HG03565 (cell line): ENCODE results near the gene ADGRV1.
"Not testable (repeated sequence)": the region's sequence is repeated elsewhere in the genome, so short reads cannot be mapped to it uniquely, and the experiment has no call there.

Experiments used
- ATAC-seq: cut with Tn5 transposase; IDR thresholded peaks from one replicate; pipeline ENCODE4 v1.9.1; 2021; ENCODE audit warnings: mild to moderate bottlenecking, moderate library complexity; ENCODE audit not compliant: unreplicated experiment

ADGRV1 gene

DNA sequence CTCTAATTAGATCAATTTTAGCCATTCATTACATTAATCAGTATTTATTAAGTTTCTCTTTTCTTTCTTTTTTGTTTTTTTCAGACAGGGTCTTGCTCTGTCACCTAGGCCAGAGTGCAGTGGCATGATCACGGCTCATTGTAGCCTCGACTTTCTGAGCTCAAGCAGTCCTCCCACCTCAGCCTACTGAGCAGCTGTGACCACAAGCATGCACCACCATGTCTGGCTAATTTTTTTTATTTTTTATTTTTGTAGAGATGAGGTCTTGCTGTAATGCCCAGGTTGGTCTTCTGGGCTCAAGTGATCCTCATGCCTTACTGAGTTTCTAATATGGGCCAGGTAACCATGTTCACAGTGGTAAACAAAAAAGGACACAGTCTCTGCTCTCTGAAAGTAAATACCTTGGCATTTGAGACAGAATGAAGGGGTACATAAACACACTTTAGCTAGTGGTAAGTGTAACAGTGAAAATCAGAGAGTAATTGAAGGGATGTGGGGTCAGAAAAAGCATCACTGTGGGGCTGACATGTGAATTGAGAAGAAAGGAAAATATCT lies 336.3 kb downstream of the ADGRV1 start:
- no peak for ATAC-seq

- ATAC-seq = no peak
These were observed 339.0 kb downstream of the ADGRV1 start for GRCh38 chr5:90897618-90898017.

DNA sequence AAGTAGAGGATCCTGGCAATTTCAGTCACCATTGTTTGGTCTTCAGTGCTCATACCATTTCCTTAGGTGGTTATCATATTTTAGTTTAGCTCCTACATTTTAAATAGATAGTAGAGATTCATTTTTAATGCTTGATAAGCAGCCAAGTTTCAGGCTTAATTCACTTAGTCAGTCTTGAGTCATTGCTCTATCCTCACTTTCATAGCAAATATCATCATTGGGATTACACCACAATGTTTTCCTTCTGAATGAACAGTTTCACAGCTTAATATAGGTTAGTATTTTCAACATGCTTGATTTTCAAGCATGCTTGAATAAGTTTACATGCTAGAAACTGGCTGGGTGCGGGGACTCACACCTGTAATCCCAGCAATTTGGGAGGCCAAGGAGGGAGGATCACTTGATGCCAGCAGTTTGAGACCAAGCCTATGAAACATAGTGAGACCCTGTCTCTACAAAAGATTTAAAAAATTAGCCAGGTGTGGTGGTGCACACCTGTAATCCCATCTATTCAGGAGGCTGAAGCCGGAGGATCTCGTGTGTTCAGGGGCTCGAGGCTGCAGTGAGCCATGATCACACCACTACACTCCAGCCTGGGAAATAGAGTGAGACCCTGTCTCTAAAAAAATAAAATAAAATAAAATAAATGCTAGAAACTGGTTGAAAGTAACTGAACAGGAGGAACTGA lies 339.9 kb downstream of the ADGRV1 start:
- no peak for ATAC-seq

GRCh38 chr5:90899014-90899604 lies 340.5 kb downstream of the ADGRV1 start:
- ATAC-seq = no peak

DNA sequence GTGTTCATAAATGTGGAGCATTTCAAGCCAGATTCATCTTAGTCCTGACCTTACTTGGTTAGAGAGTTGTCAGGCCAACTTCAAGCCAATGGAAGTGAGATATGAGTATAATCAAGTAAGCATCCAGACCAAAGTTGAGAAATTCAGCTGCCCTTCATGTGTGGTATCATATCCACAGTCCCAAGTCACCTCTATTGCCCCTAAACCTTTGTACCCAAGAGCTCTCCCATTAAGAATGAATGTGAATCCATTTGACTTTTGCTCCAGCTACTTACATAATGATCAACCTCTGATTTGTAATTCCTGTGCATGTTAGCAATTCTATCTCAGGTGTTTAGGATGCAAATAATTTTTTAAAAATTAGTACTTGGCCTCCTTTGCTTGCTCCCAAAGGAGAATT lies 342.7 kb downstream of the ADGRV1 start:
- ATAC-seq = no peak

GRCh38 chr5:90902170-90902569 lies 343.6 kb downstream of the ADGRV1 start:
- no peak for ATAC-seq

DNA sequence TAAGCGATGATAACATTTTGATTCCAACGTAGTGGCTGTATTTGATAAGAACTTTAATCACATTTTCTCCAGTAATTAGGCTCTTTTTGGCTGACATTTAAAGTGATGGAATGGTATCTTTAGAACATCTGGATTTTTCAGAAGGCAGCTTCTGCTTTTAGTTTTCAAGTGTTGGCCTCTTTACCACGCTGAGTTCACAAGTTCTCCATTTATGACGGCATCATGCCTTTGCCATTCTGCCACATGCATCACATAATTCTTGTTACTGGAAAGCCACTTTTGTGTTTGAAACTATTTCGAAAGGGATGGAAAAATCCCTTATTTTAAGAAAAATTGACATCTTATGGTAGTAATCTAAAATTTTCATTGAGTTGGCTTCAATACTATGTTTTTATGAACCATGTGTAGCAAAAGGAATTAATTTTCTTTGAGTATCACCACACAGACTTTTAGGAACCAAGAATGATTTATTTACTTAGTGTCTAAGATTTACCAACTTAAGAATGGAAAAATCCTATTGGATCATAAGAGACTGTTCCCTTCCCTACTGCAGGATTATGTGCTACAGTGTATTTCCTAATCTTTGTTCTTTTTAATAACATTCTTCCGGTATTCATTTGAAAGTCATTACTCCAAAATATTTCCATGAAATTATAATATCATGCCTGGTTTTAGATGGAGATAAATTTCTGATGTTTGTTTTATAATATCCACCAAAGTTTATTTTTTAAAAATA lies 344.2 kb downstream of the ADGRV1 start:
- ATAC-seq = no peak

GRCh38 chr5:90909101-90909503 lies 350.5 kb downstream of the ADGRV1 start:
- no peak for ATAC-seq

- no peak for ATAC-seq
These were observed 351.3 kb downstream of the ADGRV1 start for GRCh38 chr5:90909940-90910339.

DNA sequence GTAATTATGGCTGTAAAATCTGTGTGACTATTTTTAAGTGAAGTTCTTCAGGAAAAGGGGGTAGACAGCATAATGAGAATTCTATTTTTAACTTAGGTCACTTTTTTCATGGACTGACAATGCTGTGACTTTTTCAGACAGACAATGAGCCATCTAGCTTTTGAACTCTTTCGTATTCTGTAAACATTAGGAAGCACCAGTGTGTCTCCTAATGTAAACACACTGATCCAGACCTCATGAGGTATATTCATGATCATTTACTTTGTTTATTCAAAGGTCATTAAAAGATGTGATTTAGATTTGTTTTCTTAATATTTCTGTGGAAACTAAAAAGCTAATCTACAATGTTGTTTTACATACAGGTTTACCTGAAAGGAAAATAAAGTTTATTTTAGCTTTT lies 352.6 kb downstream of the ADGRV1 start:
- no peak for ATAC-seq

DNA sequence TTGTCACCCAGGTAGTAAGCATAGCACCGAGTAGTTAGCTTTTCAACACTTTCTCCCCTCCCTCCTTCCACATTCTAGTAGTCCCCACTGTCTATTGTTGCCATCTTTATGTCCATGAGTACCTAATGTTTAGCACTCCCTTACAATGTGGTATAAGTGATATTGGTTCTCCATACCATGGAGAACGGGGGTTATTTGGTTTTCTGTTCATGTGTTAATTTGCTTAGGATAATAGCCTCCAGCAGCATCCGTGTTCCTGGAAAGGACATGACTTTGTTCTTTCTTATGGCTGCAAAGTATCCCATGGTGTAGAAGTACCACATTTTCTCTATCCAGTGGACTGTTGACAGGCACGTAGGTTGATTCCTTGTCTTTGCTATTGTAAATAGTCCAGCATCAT lies 353.9 kb downstream of the ADGRV1 start:
- no peak for ATAC-seq

DNA sequence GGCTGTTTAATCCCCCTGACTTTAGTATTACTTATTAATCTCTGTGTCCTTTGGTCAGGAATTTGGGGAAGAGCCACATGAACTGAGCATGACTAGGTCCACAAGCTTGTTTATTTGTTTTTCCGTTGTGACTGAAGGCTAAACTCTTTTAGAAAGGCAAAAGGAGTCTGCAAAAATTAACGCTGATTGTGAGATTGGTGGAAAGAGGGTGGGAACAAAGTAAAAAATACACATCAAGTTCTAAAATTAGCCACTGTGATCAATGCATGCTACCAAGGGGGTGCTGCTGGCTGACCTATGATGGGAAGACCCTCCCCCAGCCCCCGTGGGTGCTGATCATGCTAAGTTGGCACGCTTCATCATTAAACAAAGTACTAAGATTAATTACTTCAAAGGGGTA lies 356.8 kb downstream of the ADGRV1 start:
- ATAC-seq = no peak

DNA sequence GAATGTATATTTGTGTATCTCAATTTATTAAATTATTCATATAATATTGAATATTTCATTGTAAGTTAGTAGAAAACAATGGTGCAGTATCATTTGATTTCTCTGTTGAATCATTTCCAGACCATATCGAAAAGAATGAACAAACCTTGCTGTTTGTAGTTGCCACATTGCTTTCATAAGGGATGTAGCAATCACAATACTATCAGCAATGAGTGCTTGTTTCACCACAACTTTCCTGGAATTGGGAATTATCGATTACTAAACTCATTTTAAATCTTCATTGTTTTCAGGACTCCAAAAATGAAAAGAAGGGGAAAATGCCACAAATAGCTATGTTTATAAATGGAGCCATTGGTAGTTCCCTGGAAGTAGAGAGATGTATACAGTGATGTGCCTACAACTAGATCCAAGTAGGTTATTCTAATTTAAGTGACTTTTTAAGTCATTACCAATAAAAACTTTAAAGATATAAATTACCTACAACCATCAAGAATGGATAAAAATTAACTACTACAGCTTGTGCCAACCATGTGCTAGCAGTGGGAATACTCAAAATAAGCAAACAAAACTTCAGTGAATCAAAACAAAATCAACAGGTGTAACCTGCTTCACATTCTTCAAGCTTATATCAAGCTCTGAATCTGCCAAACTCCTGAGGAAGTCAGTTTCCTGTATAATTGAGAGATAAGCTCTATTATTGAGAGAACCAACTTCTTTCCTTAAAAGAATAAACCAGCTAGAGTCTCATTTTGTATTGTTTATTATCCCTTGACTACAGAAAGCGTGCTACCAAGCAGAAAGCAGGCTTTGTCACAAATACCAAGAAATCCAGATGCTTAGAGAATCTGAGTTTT lies 358.6 kb downstream of the ADGRV1 start:
- no peak for ATAC-seq

DNA sequence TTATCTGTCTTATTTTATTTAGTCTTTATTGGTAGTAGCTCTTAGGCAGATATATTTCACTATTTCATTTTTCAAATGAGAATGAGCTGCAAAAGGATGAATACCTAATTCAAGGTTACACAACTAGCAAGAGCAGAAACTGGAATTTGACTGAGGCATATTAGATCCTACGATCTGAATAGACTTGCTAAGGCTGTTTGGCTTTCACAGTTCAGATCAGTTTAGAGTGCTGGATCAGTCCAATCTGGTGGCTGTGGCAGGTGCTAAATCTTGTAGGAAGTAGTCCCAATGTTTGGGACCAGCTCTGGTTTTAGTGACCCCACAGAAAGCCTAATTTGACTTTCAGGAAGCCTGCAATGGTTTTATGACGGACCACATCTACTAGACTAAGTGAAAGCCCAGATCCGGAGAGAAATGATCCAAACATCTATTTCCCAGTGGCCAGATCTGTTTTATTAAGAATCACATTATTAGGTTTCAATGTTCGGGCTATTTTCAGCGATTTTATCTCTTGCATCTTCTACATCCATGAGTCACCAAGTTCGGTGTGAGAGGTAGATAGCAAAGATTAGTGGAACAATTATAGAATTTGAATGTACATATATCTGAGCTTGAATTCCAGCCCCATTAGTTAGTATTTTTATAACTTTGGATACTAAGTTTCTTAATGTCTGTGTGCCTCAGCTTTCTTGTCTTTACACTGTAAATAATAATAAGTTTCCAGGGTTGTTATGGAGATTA lies 359.5 kb downstream of the ADGRV1 start:
- no peak for ATAC-seq

DNA sequence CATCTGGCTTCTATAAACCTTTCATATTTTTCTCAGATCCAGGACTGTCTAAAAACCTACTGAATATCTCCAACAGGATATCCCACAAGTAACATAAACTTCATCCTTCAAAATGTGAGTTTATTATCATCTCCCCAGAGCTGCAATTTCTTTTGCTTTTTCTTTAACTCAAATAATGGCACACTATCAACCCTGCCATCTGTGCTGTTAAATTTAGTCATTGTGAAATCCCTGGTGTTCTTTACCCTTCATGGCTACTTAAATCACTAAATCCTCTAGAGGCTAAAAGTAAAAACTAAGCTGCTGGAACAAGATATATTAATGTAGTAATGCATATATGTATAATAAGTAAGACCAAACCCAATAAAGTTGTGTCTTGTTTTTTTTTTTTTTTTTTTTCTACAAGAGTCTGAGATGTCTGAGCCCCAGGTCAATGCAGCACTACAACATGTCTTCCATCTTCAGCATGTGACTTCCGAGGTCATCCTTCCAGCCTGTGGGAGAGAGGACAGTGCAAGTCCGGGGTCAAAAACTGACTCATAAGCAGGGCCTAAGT lies 362.9 kb downstream of the ADGRV1 start:
- no peak for ATAC-seq

GRCh38 chr5:90924222-90924621 lies 365.6 kb downstream of the ADGRV1 start:
- not testable (repeated sequence) for ATAC-seq

DNA sequence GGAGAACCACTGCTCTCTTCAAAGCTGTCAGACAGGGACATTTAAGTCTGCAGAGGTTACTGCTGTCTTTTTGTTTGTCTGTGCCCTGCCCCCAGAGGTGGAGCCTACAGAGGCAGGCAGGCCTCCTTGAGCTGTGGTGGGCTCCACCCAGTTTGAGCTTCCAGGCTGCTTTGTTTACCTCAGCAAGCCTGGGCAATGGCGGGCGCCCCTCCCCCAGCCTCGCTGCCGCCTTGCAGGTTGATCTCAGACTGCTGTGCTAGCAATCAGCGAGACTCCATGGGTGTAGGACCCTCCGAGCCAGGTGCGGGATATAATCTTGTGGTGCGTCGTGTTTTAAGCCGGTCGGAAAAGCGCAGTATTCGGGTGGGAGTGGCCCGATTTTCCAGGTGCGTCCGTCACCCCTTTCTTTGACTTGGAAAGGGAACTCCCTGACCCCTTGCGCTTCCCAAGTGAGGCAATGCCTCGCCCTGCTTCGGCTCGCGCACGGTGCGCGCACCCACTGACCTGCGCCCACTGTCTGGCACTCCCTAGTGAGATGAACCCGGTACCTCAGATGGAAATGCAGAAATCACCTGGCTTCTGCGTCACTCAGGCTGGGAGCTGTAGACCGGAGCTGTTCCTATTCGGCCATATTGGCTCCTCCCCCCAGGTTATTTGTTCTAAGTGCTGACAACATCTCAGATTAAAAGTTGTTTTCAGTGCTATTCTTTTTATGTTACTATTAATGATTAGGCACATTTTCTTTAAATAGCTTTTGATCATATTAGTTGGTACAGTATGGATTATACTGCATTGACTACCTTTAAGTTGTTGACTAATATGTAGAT lies 370.6 kb downstream of the ADGRV1 start:
- not testable (repeated sequence) for ATAC-seq

GRCh38 chr5:90930062-90930461 lies 371.5 kb downstream of the ADGRV1 start:
- no peak for ATAC-seq

DNA sequence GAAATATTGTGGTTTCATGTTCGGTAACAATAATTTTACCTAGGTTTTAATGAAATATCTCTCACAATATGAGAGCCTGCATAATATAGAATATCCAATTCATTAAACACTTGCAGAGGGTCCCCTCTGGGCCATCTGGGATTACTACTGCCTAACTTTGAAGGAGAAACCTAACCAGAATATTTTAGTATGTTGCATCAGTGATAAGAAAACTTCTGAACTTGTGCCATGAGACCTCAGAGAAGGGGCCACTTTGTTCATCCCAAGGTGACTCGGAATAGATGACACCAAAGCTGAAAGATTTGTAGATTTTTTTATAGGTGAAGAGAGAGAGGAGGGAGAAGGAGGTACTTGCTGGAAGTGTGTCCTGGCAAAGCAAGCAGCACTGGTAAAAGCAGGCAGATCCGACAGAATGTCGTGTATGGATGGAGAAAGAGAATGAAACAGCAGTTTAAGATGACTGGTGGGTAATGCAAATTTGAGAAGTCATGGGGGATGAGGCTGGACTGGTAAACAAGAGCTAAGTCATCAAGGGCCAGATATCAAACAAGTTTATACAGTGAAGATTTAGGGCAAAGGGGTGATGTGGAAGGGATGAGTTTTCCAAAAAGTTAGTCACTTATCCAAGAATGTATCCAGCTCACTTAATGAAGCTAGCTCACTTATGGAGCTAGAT lies 372.3 kb downstream of the ADGRV1 start:
- no peak for ATAC-seq
